Ishikawa (cell line): ENCODE results near the gene MAMDC2.

ENCODE experiments used
- CEBPB ChIP-seq: IDR thresholded peaks from 2 replicates; pipeline ENCODE4 v1.6.1; 2012
- CREB1 ChIP-seq: IDR thresholded peaks from 2 replicates; pipeline ENCODE4 v1.6.1; 2012; ENCODE audit warnings: low read depth
- EGR1 ChIP-seq: IDR thresholded peaks from 2 replicates; pipeline ENCODE4 v1.6.1; 2012
- EP300 ChIP-seq: IDR thresholded peaks from 2 replicates; pipeline ENCODE4 v1.6.1; 2012; ENCODE audit warnings: borderline replicate concordance
- FOXM1 ChIP-seq: IDR thresholded peaks from 2 replicates; pipeline ENCODE4 v1.6.1; 2012; ENCODE audit warnings: low read depth, borderline replicate concordance
- MAX ChIP-seq: IDR thresholded peaks from 2 replicates; pipeline ENCODE4 v1.6.1; 2012
- NFIC ChIP-seq: IDR thresholded peaks from 2 replicates; pipeline ENCODE4 v1.6.1; 2012
- RAD21 ChIP-seq: IDR thresholded peaks from 2 replicates; pipeline ENCODE4 v1.6.1; 2012; ENCODE audit warnings: low read depth
- REST ChIP-seq: IDR thresholded peaks from 2 replicates; pipeline ENCODE4 v1.6.1; 2012; ENCODE audit warnings: low read depth, mild to moderate bottlenecking
- TAF1 ChIP-seq: IDR thresholded peaks from 2 replicates; pipeline ENCODE4 v1.6.1; 2012; ENCODE audit warnings: low read depth, mild to moderate bottlenecking
- TCF12 ChIP-seq: IDR thresholded peaks from 2 replicates; pipeline ENCODE4 v1.6.1; 2012; ENCODE audit warnings: low read depth
- TEAD4 ChIP-seq: IDR thresholded peaks from 2 replicates; pipeline ENCODE4 v1.6.1; 2012
- USF1 ChIP-seq: IDR thresholded peaks from 2 replicates; pipeline ENCODE4 v1.6.1; 2012
- YY1 ChIP-seq: IDR thresholded peaks from 2 replicates; pipeline ENCODE4 v1.6.1; 2012; ENCODE audit warnings: low read depth
- ZBTB7A ChIP-seq: IDR thresholded peaks from 2 replicates; pipeline ENCODE4 v1.6.1; 2012; ENCODE audit warnings: low read depth

Gene MAMDC2

GRCh38 chr9:70056211-70056944 lies 12.7 kb downstream of the MAMDC2 start:
- no peak for TF ChIP-seq NFIC
- TF ChIP-seq ZBTB7A, result no peak
- no peak for TF ChIP-seq TEAD4
- no peak for TF ChIP-seq RAD21
- TF ChIP-seq CEBPB, result no peak
- TF ChIP-seq EGR1, result no peak
- no peak for TF ChIP-seq YY1
- no peak for TF ChIP-seq CREB1
- no peak for TF ChIP-seq MAX
- no peak for TF ChIP-seq FOXM1
- TF ChIP-seq EP300, result no peak
- TF ChIP-seq REST, result no peak
- TF ChIP-seq USF1, result no peak
- no peak for TF ChIP-seq TCF12
- no peak for TF ChIP-seq TAF1

- TF ChIP-seq EGR1 (no peak), TEAD4 (no peak), YY1 (no peak), RAD21 (no peak), FOXM1 (no peak), USF1 (no peak), CEBPB (no peak), ZBTB7A (no peak), EP300 (no peak), CREB1 (no peak), MAX (no peak), TAF1 (no peak), NFIC (no peak), TCF12 (no peak), REST (no peak)
Observed at GRCh38 chr9:70058569-70059116, 15.0 kb downstream of the MAMDC2 start.

- no peak for TF ChIP-seq YY1
- TF ChIP-seq EP300, result no peak
- no peak for TF ChIP-seq REST
- no peak for TF ChIP-seq RAD21
- no peak for TF ChIP-seq USF1
- no peak for TF ChIP-seq EGR1
- TF ChIP-seq TCF12, result no peak
- TF ChIP-seq TEAD4, result no peak
- no peak for TF ChIP-seq FOXM1
- no peak for TF ChIP-seq CREB1
- TF ChIP-seq CEBPB, result no peak
- no peak for TF ChIP-seq NFIC
Observed at GRCh38 chr9:70060148-70060882, 16.7 kb downstream of the MAMDC2 start.
